HFFc6 (cell line): ENCODE results near the gene CCDC92. TPM values are rescaled to one million over a fixed set of nuclear protein-coding genes. Genes with fewer than 3 reads are reported as not detected.

ENCODE experiments used
- DNase-seq: peaks from one replicate; pipeline ENCODE4 v3.0.0-alpha.2; 2018
- H3K27ac Mint-ChIP-seq: 2 replicates; pipeline ENCODE4 v1.8.0; 2020; ENCODE audit warnings: mild to moderate bottlenecking, mixed read lengths
- H3K27me3 Mint-ChIP-seq: 2 replicates; pipeline ENCODE4 v1.8.0; 2021; ENCODE audit warnings: mild to moderate bottlenecking, moderate library complexity, mixed read lengths; ENCODE audit not compliant: insufficient read depth
- H3K36me3 Mint-ChIP-seq: 2 replicates; pipeline ENCODE4 v1.8.0; 2021; ENCODE audit warnings: low read depth, mixed read lengths
- H3K4me1 Mint-ChIP-seq: 2 replicates; pipeline ENCODE4 v1.8.0; 2020; ENCODE audit warnings: low read depth, mixed read lengths
- H3K4me3 Mint-ChIP-seq: 2 replicates; pipeline ENCODE4 v1.8.0; 2020; ENCODE audit warnings: mild to moderate bottlenecking, moderate library complexity, mixed read lengths
- H3K9me3 Mint-ChIP-seq: 2 replicates; pipeline ENCODE4 v1.8.0; 2020; ENCODE audit warnings: mild to moderate bottlenecking, mixed read lengths
- CTCF ChIP-seq: fragments of 200-600 bp; sonication (generic); IDR thresholded peaks from 2 replicates; pipeline ENCODE4 v1.5.0; 2021; ENCODE audit warnings: antibody characterized with exemption, mild to moderate bottlenecking
- total RNA-seq, 6 experiments: library from RNA; stranded (reverse); fragmentation: NEBNext Ultra II Directional; extraction: Animal tissue kit (Norgen Biotek cat#: 25700); gene quantifications; 2 replicates in 1 of 6; 3 replicates in 5 of 6; pipeline ENCODE4 v1.2.3, GENCODE V29; 2021

Gene CCDC92
- total RNA-seq, 6 experiments from 2014 or later = 48.3 to 55.1 (median 51.6) TPM

- H3K36me3 Mint-ChIP-seq = peaks cover 9% of the 10 kb centered on the region; the same call in 1 of the 2 replicates
These were observed 11.3 kb upstream of the CCDC92 start for GRCh38 chr12:123983822-123984485.

GRCh38 chr12:123982269-123982668 is 9.6 kb upstream of the CCDC92 start:
- Mint-ChIP-seq H3K27me3 (no peaks in the 10 kb centered on the region), H3K4me3 (no peak overlapping the region), H3K27ac (no peak overlapping the region), H3K4me1 (peaks cover 11% of the 10 kb centered on the region), H3K9me3 (no peaks in the 10 kb centered on the region), H3K36me3 (peaks cover 4% of the 10 kb centered on the region; the same call in 1 of the 2 replicates)
- no peak for TF ChIP-seq CTCF
- DNase-seq = no peak

More at GRCh38 chr12:123983822-123984485, 11.3 kb upstream of the CCDC92 start:
- H3K9me3 Mint-ChIP-seq = no peaks in the 10 kb centered on the region
- H3K4me3 Mint-ChIP-seq = no peak overlapping the region
- no peaks in the 10 kb centered on the region for H3K27me3 Mint-ChIP-seq
- H3K4me1 Mint-ChIP-seq = peaks cover 11% of the 10 kb centered on the region
- DNase-seq = peak; percentile 53
- H3K27ac Mint-ChIP-seq = no peak overlapping the region
- peak; percentile 81 for TF ChIP-seq CTCF

GRCh38 chr12:123979566-123979965 is 6.9 kb upstream of the CCDC92 start:
- H3K36me3 Mint-ChIP-seq = peaks cover 12% of the 10 kb centered on the region; the same call in 1 of the 2 replicates
- H3K9me3 Mint-ChIP-seq = no peaks in the 10 kb centered on the region
- TF ChIP-seq CTCF = no peak

GRCh38 chr12:123976227-123976826 is 3.7 kb upstream of the CCDC92 start:
- TF ChIP-seq CTCF = no peak
- Mint-ChIP-seq H3K4me1 (peaks cover 19% of the 10 kb centered on the region), H3K36me3 (peaks cover 16% of the 10 kb centered on the region), H3K4me3 (no peak overlapping the region), H3K27me3 (no peaks in the 10 kb centered on the region), H3K9me3 (no peaks in the 10 kb centered on the region), H3K27ac (no peak overlapping the region)
- DNase-seq = no peak

More at GRCh38 chr12:123979566-123979965, 6.9 kb upstream of the CCDC92 start:
- no peak overlapping the region for H3K27ac Mint-ChIP-seq
- H3K4me3 Mint-ChIP-seq = no peak overlapping the region
- peaks cover 12% of the 10 kb centered on the region for H3K4me1 Mint-ChIP-seq
- DNase-seq = no peak
- H3K27me3 Mint-ChIP-seq = no peaks in the 10 kb centered on the region

GRCh38 chr12:123973552-123974341 is 1.1 kb upstream of the CCDC92 start:
- H3K27ac Mint-ChIP-seq = peak overlapping the region; percentile 72
- no peak for DNase-seq

More at GRCh38 chr12:123973552-123974341, 1.1 kb upstream of the CCDC92 start:
- no peaks in the 10 kb centered on the region for H3K27me3 Mint-ChIP-seq
- peaks cover 20% of the 10 kb centered on the region for H3K36me3 Mint-ChIP-seq
- peak overlapping the region; percentile 93 for H3K4me3 Mint-ChIP-seq
- no peak for TF ChIP-seq CTCF
- peaks cover 45% of the 10 kb centered on the region for H3K4me1 Mint-ChIP-seq
- no peaks in the 10 kb centered on the region for H3K9me3 Mint-ChIP-seq
